ENCODE data around the gene ZMIZ1. TPM values are rescaled to one million over a fixed set of nuclear protein-coding genes. Genes with fewer than 3 reads are reported as not detected.

Gene ZMIZ1
- total RNA-seq, 2 donors from 2014 or later: 30.0 to 34.0 TPM

DNA sequence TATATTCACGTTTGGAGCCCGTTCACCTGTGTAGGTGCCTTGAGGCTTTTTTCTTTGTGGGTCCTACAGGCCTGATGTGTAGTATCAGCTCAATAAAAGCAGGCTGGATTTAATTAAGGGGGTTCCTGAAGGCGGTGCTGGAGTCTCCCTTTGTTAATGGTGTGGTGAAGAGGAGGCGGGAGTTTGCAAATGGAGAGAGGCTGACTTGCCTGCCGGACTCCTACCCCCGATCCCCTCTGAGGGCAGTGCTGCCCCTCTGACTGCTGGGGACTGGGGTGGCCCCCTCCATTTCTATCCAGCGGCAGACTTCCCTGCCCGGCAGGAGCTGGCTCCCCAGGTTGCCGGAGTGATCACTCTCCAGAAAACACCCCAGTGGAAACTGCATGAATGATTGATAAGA, 45.1 kb downstream of the ZMIZ1 start:
- Mint-ChIP-seq H3K4me3 (no peak overlapping the region), H3K36me3 (ENCODE audit: low read depth) (no peaks in the 10 kb centered on the region), H3K27ac (peak overlapping the region; percentile 89), H3K27me3 (no peaks in the 10 kb centered on the region), H3K4me1 (peaks cover 58% of the 10 kb centered on the region)
- no peak for DNase-seq
- H3K9me3 ChIP-seq (ENCODE audit: control insufficient read depth, low read length, poor library complexity, severe bottlenecking): no peaks in the 10 kb centered on the region
- ATAC-seq: no peak

DNA sequence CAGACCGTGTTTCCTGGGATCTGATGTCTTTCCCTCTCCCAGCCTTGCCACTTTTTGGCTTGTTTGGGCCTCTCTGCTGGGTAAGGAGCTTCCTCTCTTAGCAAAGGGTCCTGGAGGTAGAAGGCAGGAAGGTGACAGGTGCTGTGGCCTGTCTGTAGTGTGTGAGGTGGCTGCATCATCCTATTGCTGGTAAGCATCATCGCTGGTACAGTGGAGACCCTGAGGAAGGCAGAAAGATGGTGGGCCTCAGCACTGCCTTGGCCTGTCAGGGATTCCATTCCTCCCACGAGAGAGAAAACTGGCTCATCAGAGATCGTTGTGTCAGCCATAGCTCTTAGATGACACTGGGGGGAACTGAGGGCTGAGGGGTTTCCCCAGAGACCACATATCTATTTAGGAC, 46.5 kb downstream of the ZMIZ1 start:
- peak overlapping the region; percentile 89 for H3K27ac Mint-ChIP-seq
- H3K4me3 Mint-ChIP-seq: no peak overlapping the region
- ATAC-seq (no peak), DNase-seq (no peak)
- H3K36me3 Mint-ChIP-seq (ENCODE audit: low read depth): no peaks in the 10 kb centered on the region
- peaks cover 50% of the 10 kb centered on the region for H3K4me1 Mint-ChIP-seq
- H3K27me3 Mint-ChIP-seq: no peaks in the 10 kb centered on the region
- H3K9me3 ChIP-seq (ENCODE audit: control insufficient read depth, low read length, poor library complexity, severe bottlenecking): no peaks in the 10 kb centered on the region

DNA sequence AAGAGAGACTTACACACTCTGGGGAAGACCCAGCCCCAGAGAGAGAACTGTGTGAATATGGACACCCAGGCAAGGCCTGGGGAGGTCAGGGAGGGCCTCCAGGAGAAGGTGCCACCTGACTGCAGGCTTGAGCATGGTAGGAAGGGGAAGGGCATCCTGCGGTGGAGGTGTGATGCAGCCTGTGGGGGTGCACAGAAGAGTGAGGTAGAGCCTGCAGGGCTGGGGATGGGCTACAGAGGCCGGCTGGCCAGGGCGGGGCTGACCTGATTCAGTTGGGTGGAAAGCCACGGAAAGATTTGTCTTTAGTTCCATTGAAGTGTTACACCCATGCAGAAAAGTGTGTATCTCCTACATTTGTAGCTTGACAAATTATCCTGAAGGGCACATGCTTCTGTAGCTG, 47.6 kb downstream of the ZMIZ1 start:
- no peaks in the 10 kb centered on the region for H3K27me3 Mint-ChIP-seq
- no peaks in the 10 kb centered on the region for H3K9me3 ChIP-seq (ENCODE audit: control insufficient read depth, low read length, poor library complexity, severe bottlenecking)
- peaks cover 51% of the 10 kb centered on the region for H3K4me1 Mint-ChIP-seq
- H3K36me3 Mint-ChIP-seq (ENCODE audit: low read depth): no peaks in the 10 kb centered on the region
- no peak overlapping the region for H3K4me3 Mint-ChIP-seq
- H3K27ac Mint-ChIP-seq: peak overlapping the region; percentile 59
- no peak for ATAC-seq
- no peak for DNase-seq

DNA sequence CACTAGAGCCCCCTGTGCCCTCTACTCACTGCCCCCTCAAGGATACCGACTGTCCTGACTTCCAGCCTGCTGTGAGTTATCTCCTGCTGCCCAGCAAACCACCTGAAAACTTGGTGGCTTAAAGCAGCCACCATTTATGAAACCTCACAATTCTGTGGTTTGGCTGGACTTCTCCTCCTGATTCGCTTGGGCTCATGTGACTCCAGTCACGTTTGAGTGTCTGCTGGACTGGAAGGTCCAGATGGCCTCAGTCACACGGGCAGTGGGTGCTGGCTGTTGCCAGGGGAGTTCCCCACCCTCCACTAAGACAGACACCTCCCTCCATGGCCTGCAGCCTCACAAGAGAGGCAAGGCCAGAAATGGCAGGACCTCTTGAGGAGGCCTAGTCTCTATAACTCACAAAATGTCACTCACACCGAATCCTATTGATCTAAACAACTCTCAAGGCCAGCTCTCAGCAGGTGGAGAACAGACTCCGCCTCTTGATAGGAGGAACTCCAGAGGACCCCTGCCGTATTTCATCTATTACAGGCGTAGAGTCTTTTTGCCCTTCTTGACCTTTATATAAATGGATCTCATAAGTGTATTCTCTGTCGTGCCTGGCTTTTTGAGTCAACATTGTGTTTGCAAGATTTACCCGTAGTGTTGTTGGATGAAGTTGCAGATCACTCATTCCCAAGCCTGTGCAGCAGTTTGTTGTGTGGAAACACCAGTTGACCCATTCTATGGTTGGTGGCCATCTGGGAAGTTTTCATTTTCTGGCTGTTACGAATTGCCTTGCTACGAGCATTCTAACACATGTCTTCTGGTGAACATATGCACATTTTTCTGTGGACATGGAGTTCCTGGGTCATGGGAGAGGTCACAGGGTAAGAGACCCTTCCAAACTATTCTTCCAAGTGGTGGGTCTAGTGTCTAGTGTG, 48.3 kb downstream of the ZMIZ1 start:
- H3K9me3 ChIP-seq (ENCODE audit: control insufficient read depth, low read length, poor library complexity, severe bottlenecking): no peaks in the 10 kb centered on the region
- DNase-seq (no peak), ATAC-seq (no peak)
- Mint-ChIP-seq H3K27ac (peak overlapping the region; percentile 59), H3K4me1 (peaks cover 49% of the 10 kb centered on the region), H3K4me3 (no peak overlapping the region), H3K36me3 (ENCODE audit: low read depth) (no peaks in the 10 kb centered on the region), H3K27me3 (no peaks in the 10 kb centered on the region)

DNA sequence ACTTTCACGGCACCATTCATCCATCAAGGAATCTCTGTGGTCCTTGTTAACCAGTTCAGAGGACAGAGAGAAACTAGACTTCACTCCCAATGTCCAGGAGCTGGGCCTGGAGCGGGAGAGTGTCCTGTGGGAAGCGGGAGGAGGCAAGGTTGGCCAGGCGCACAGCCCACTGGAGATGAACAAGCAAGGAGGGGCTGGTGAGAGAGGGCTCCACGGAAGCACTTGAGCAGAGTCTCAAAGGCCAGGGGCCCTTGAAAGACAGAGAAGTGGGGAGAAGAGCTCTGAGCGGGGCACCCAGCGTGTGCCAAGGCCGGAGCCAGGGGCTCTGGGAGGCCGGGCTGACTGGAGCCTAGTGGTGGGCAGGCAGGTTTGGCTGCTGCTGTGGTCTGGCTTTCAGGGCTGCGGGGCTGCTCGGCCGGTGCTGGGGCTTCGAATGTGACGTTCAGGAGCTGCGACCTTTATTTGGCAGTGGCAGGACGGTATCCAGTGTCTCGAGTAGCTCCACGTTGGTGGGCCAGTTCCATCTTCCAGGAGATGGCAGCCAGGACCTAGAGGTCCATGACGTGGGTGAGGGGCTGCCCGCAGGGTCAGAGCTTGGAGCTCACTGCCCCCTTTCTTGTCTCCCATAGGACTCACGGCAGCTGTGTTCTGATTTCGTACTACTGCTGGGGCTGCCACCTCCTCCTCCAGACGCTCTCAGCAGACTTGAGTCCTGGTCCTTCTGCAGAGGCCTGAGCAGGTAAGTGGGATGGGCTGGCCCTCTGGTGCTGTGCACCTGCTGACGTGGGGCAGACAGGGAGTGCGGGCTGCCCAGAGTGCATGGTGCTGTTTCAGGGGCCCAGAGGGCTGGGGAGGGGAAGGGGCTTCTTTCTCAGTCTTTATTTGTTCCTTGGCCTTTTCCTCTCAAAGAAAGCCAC, 49.8 kb downstream of the ZMIZ1 start:
- ATAC-seq (no peak), DNase-seq (no peak)
- no peaks in the 10 kb centered on the region for H3K36me3 Mint-ChIP-seq (ENCODE audit: low read depth)
- H3K9me3 ChIP-seq (ENCODE audit: control insufficient read depth, low read length, poor library complexity, severe bottlenecking): no peaks in the 10 kb centered on the region
- peaks cover 38% of the 10 kb centered on the region for H3K4me1 Mint-ChIP-seq
- H3K4me3 Mint-ChIP-seq: no peak overlapping the region
- H3K27ac Mint-ChIP-seq: peak overlapping the region; percentile 21
- H3K27me3 Mint-ChIP-seq: no peaks in the 10 kb centered on the region

DNA sequence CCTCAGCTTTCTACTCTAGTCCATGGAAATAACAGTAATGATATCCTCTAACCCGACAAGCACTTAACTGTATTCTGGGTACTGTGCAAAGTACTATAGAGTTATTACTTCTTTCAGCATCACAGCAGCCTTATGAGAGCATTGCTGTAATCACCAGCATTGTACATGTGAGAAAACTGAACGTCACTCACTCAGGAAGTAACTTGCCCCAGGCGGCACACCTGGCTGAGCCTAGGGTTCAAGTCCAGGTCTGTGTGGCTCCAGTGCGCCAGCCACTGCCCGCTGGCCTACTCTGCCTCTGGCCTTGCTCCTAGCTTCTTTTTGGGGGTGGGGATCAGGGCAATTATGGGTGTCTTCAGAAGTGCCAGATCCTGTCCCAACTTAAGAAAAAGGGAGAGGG, 50.5 kb downstream of the ZMIZ1 start:
- H3K27ac Mint-ChIP-seq: peak overlapping the region; percentile 21
- H3K9me3 ChIP-seq (ENCODE audit: control insufficient read depth, low read length, poor library complexity, severe bottlenecking): no peaks in the 10 kb centered on the region
- no peaks in the 10 kb centered on the region for H3K36me3 Mint-ChIP-seq (ENCODE audit: low read depth)
- no peaks in the 10 kb centered on the region for H3K27me3 Mint-ChIP-seq
- H3K4me3 Mint-ChIP-seq: no peak overlapping the region
- H3K4me1 Mint-ChIP-seq: peaks cover 31% of the 10 kb centered on the region
- DNase-seq: no peak
- no peak for ATAC-seq

DNA sequence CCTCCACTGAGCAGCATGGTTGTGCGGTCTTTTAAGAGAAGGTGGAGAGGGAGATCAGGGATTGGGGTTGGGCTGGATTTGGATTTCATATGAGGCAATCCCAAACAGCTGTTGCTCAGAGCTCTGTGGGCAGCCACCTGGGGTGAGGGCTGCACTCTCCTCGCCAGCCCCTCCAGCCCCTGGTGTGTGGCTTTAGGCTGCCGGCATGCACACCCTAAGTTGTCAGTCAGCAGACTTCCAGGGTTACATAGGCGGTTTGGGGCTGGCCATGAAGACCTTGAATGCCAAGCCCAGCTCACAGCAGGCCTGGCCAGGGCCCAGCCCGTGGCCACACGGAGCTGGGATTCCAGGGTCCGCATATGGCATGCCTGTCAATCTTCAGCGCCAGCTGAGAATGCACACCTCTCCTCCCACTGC, 54.8 kb downstream of the ZMIZ1 start:
- ATAC-seq (no peak), DNase-seq (no peak)
- no peaks in the 10 kb centered on the region for H3K9me3 ChIP-seq (ENCODE audit: control insufficient read depth, low read length, poor library complexity, severe bottlenecking)
- Mint-ChIP-seq H3K4me3 (no peak overlapping the region), H3K4me1 (peaks cover 23% of the 10 kb centered on the region), H3K36me3 (ENCODE audit: low read depth) (no peaks in the 10 kb centered on the region), H3K27me3 (no peaks in the 10 kb centered on the region), H3K27ac (no peak overlapping the region)

DNA sequence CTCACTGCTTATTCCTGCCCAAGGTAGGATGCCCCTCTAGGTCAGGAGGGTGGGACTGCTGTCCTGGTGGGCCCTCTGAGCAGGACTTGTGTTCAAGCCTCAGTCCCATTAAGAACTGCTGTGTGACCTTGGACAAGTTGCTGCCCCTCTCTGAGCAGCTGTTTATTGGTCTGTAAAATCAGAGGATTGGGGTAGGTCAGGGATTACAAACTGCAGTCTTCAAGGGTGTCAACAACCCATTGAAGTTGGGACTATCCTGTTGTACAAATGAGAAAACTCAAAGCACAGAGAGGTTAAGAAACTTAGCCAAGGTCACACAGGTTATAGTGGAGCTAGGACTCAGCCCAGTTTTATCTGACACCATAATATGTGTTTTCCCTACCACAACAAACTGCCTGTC, 55.3 kb downstream of the ZMIZ1 start:
- DNase-seq (no peak), ATAC-seq (no peak)
- H3K27me3 Mint-ChIP-seq: no peaks in the 10 kb centered on the region
- H3K4me1 Mint-ChIP-seq: peaks cover 23% of the 10 kb centered on the region
- no peak overlapping the region for H3K4me3 Mint-ChIP-seq
- H3K9me3 ChIP-seq (ENCODE audit: control insufficient read depth, low read length, poor library complexity, severe bottlenecking): no peaks in the 10 kb centered on the region
- H3K27ac Mint-ChIP-seq: no peak overlapping the region
- H3K36me3 Mint-ChIP-seq (ENCODE audit: low read depth): no peaks in the 10 kb centered on the region

DNA sequence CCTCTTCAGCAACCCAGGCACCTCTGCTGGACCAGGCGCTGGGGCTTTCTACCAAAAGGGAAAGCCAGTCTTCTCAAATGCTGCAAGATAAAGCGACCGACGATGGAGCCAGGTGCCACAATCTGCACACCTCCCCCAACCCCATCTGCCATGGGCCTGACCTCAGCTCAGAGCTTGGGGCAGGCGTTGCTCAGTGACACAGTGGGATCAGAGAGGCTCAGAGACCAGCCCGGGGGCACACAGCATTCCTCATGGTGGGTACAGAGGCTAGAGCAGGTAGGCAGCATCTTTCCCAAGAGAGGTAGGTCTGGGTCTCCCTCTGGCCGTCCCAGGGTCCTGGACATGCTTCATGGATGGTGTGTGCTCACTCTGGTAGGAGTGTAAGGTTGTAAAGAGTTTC, 56.3 kb downstream of the ZMIZ1 start:
- peaks cover 24% of the 10 kb centered on the region for H3K4me1 Mint-ChIP-seq
- ATAC-seq (no peak), DNase-seq (no peak)
- no peaks in the 10 kb centered on the region for H3K9me3 ChIP-seq (ENCODE audit: control insufficient read depth, low read length, poor library complexity, severe bottlenecking)
- no peaks in the 10 kb centered on the region for H3K27me3 Mint-ChIP-seq
- H3K4me3 Mint-ChIP-seq: no peak overlapping the region
- H3K36me3 Mint-ChIP-seq (ENCODE audit: low read depth): no peaks in the 10 kb centered on the region
- H3K27ac Mint-ChIP-seq: no peak overlapping the region

DNA sequence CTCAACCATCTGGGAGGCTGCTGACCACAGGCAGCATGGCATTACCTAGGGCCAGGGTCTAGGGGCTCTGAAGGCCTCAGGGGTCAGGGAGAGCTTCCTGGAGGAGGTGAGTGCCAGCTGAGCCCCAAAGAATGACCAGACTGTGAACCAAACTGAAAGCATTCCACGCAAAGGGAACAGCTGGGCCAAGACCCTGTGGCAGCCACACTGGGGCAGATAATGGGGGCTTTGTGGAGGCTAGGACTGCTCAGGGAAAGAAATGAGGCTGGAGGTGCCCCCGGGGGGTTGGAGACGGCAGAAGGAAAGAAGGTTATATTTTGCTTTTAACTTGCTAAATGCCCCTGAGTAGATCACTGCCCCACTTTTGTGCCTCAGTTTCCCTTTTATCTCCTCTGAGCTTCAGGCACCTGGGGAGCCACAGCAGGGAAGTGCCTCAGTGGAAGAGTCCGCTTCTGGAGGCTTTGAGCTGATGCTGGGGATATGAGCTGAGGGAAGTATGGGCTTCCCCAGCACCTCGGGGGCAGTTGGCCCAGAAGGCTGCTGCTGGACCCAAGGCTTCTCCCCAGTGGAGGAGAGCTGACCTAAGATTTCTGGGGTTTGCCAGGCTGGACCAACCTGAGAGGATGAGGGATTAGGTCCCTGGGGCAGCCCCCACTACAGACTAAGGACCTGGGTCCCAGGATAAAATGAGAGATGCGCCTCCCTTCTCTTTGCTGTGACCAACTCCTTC, 57.8 kb downstream of the ZMIZ1 start:
- H3K27me3 Mint-ChIP-seq: no peaks in the 10 kb centered on the region
- H3K9me3 ChIP-seq (ENCODE audit: control insufficient read depth, low read length, poor library complexity, severe bottlenecking): no peaks in the 10 kb centered on the region
- DNase-seq: no peak
- ATAC-seq: no peak
- no peaks in the 10 kb centered on the region for H3K36me3 Mint-ChIP-seq (ENCODE audit: low read depth)
- H3K4me3 Mint-ChIP-seq: no peak overlapping the region
- H3K4me1 Mint-ChIP-seq: peaks cover 28% of the 10 kb centered on the region
- no peak overlapping the region for H3K27ac Mint-ChIP-seq

DNA sequence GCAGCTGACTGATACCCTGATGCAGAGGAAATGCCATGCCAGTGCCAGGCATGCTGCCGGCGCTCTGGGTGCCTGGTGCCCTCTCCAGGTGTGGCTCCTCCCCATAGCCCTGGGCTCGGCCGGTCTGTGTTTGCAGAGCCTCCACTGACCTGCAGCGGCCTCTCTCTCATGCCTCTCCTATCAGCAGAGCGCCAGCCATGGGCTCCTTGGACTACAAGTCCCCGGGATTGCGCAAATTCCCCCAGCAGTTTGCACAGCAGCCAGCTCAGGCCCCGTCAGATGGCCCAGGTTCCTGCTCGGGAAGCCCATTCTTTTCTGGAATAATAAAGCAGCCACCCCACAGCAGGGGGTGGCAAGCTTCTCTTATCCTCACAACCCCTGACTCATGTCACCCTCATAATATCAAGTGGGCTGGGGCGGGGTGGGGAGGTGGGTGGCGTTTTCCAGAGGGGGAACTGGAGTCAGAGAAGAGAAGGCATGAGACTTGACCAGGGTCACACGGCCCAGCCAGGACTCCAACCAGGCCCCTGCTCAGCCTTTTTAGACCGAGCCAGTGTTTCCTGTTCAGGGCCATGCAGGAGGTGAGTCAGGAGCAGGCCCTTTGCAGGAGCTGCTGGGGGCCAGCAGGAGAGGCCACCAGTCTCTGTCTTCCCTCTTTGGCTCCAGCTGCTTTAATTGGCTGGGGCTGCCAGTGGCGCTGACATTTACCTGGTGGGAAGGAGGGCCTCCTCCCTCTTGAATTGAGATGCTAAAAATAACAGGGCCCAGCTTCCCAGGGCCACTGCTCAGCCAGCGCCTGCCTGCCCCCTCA, 58.6 kb downstream of the ZMIZ1 start:
- H3K36me3 Mint-ChIP-seq (ENCODE audit: low read depth): no peaks in the 10 kb centered on the region
- no peak for ATAC-seq
- no peaks in the 10 kb centered on the region for H3K9me3 ChIP-seq (ENCODE audit: control insufficient read depth, low read length, poor library complexity, severe bottlenecking)
- peak overlapping the region; percentile 57 for H3K27ac Mint-ChIP-seq
- no peak overlapping the region for H3K4me3 Mint-ChIP-seq
- no peaks in the 10 kb centered on the region for H3K27me3 Mint-ChIP-seq
- peaks cover 30% of the 10 kb centered on the region for H3K4me1 Mint-ChIP-seq
- DNase-seq: no peak

DNA sequence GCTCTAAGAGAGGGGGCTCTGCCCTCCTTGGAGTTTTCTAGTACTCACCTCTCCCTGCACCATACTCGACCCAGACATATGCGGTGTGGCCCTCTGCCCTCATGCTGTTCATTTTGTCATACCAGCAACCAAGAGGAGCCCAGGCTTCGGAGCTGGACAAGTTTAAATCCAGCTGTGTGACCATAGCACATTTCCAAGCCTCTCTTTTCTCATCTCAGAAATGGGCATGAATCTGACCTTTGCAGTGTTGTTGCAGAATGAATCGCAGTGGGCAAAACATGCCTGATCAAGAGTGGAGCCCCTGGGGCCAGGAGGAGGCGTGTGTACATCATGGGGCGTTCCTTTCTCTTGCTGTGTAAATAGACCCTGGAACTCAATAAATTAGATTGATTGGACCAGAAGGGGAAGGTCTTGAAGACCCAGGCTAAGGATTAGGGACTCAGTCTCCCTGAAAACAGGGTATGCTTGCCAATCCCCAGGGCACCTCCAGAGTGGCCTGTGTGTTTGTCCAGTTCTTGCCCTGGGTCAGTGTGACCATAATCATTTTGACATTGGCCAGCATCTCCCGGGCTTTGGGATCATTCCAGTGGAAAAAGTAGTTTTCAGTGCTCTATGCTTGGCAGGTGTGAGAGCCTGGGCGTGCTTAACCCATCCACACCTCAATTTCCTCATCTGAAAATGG, 59.6 kb downstream of the ZMIZ1 start:
- H3K36me3 Mint-ChIP-seq (ENCODE audit: low read depth): peaks cover 4% of the 10 kb centered on the region
- no peak for DNase-seq
- H3K9me3 ChIP-seq (ENCODE audit: control insufficient read depth, low read length, poor library complexity, severe bottlenecking): no peaks in the 10 kb centered on the region
- H3K4me3 Mint-ChIP-seq: no peak overlapping the region
- H3K27ac Mint-ChIP-seq: peak overlapping the region; percentile 57
- H3K4me1 Mint-ChIP-seq: peaks cover 35% of the 10 kb centered on the region
- no peak for ATAC-seq
- no peaks in the 10 kb centered on the region for H3K27me3 Mint-ChIP-seq

Data from T-helper 17 cell (primary cell).